ENCODE results near the gene EFHD2.

DNA sequence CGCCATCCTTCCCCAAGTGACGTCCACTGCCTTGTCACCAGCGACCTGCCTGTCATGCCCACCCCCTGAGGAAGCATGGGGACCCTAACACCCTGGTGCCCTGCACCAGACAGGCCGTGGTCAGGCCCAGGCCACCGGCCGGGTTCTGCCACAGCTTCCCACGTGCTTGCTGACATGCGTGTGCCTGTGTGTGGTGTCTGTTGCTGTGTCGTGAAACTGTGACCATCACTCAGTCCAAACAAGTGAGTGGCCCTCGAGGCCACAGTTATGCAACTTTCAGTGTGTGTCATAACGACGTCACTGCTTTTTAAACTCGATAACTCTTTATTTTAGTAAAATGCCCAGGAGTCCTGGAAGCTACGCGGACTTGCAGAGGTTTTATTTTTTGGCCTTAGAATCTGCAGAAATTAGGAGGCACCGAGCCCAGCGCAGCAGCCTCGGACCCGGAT, 20.0 kb downstream of the EFHD2 start:
- TF ChIP-seq TOX (CRISPR knock-in tag; IDR thresholded peaks at IDR 0.05; ENCODE audit: borderline replicate concordance): no peak
- TF ChIP-seq TCF4 (CRISPR knock-in tag; IDR thresholded peaks at IDR 0.05; ENCODE audit: borderline replicate concordance): no peak
- no peak for TF ChIP-seq ARNTL (CRISPR knock-in tag; IDR thresholded peaks at IDR 0.05; ENCODE audit: borderline replicate concordance, low read depth)
- TF ChIP-seq SNAI2 (CRISPR knock-in tag; IDR thresholded peaks at IDR 0.05): no peak
- TF ChIP-seq BACH2 (CRISPR knock-in tag; IDR thresholded peaks at IDR 0.05; ENCODE audit: borderline replicate concordance): no peak
- no peak for TF ChIP-seq PATZ1 (CRISPR knock-in tag; IDR thresholded peaks at IDR 0.05; ENCODE audit: borderline replicate concordance)
- no peak for TF ChIP-seq ESRRG (CRISPR knock-in tag; IDR thresholded peaks at IDR 0.05)
- no peak for TF ChIP-seq ZNF8 (CRISPR knock-in tag; IDR thresholded peaks at IDR 0.05)
- TF ChIP-seq, protein P1, sequence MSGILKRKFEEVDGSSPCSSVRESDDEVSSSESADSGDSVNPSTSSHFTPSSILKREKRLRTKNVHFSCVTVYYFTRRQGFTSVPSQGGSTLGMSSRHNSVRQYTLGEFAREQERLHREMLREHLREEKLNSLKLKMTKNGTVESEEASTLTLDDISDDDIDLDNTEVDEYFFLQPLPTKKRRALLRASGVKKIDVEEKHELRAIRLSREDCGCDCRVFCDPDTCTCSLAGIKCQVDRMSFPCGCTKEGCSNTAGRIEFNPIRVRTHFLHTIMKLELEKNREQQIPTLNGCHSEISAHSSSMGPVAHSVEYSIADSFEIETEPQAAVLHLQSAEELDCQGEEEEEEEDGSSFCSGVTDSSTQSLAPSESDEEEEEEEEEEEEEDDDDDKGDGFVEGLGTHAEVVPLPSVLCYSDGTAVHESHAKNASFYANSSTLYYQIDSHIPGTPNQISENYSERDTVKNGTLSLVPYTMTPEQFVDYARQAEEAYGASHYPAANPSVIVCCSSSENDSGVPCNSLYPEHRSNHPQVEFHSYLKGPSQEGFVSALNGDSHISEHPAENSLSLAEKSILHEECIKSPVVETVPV (CRISPR knock-in tag; IDR thresholded peaks at IDR 0.05): no peak
- no peak for TF ChIP-seq RARB (CRISPR knock-in tag; IDR thresholded peaks at IDR 0.05)

Data from SK-N-SH treated with all-trans-retinoic acid at 6 μM for 48 hours (cell line).